ENCODE measurements around the gene DIAPH2. TPM values are rescaled to one million over a fixed set of nuclear protein-coding genes. Genes with fewer than 3 reads are reported as not detected.

Gene DIAPH2
- total and polyA plus RNA-seq, 2 donors (not counting 1 experiment from before 2014, with no cell fraction given) = 16.8 to 18.5 TPM

DNA sequence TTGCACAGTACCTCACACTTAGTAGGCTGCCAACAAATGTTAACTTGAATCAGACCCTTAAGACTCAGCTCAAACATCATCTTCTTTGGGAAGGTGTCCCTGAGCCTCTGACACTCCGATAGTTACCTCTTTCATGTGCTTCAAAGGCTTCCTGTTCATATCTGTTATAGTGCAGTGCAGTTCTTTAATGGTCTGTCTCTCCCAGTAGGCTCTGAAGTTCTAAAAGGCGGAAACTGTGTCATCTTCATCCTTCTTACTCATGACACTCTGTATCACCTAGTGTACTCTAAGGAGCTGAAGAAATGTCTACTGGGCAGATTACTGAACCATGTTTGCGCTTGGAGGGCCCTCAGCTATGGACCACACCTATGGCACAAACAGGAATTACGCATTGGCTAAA, 2.1 kb upstream of the DIAPH2 start:
- Histone ChIP-seq H4K20me1 (ENCODE audit: control insufficient read depth, extremely low read depth, insufficient read depth, low read length) (no peaks in the 10 kb centered on the region), H3K9ac (ENCODE audit: insufficient read depth, low read length) (no peak overlapping the region), H3K36me3 (ENCODE audit: control insufficient read depth, insufficient read depth, low read length) (no peaks in the 10 kb centered on the region), H3K4me2 (ENCODE audit: extremely low read depth, insufficient read depth, low read length) (no peak overlapping the region), H3K4me1 (ENCODE audit: control insufficient read depth, extremely low read depth, insufficient read depth, low read length) (no peaks in the 10 kb centered on the region), H2AFZ (ENCODE audit: low read length) (no peak overlapping the region), H3K27me3 (ENCODE audit: control insufficient read depth, insufficient read depth, low read length) (no peaks in the 10 kb centered on the region), H3K79me2 (ENCODE audit: control insufficient read depth, insufficient read depth, low read length) (peaks cover 12% of the 10 kb centered on the region), H3K4me3 (replicated peaks in 1 of 4; ENCODE audit: control extremely low read depth in 1 of 4, insufficient read depth in 1 of 4, low read depth in 3 of 4, low read length in 4 of 4) (no peak overlapping the region), H3K9me3 (ENCODE audit: control insufficient read depth, insufficient read depth, low read depth, low read length) (no peaks in the 10 kb centered on the region), H3K27ac (ENCODE audit: insufficient read depth, low read length) (no peak overlapping the region)
- TF ChIP-seq EZH2 (IDR thresholded peaks at IDR 0.05; ENCODE audit: low read length, missing control alignments) (no peak), CTCF (conservative IDR thresholded peaks at IDR 0.05 in 1 of 2, IDR thresholded peaks at IDR 0.05 in 1 of 2; ENCODE audit: low read depth in 1 of 2, low read length in 2 of 2) (no peak)
- no peak for DNase-seq (ENCODE audit: low read depth in 2 of 2)

DNA sequence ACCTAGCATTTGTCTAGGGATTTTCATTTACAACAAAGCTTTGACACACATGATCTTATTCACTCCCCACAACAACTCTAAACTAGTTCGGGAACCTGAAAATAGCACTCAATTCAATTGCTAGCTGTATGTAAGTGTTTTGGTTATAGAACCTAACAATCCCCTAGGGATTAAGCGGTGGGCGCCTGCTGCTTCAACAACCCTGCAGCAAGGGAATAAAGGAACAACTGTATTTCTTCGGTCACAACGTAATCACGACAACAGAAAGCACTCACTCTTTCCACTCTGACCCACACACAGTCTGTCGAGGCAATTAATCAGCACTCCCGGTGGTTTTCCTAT, 674 bp upstream of the DIAPH2 start:
- peak overlapping the region; percentile 55 to 81 (median 68) for H3K4me3 ChIP-seq (replicated peaks in 1 of 4; ENCODE audit: control extremely low read depth in 1 of 4, insufficient read depth in 1 of 4, low read depth in 3 of 4, low read length in 4 of 4)
- peak overlapping the region; percentile 37 for H3K9ac ChIP-seq (ENCODE audit: insufficient read depth, low read length)

More for the DNA sequence above, 674 bp upstream of the DIAPH2 start:
- Histone ChIP-seq H2AFZ (ENCODE audit: low read length) (peak overlapping the region; percentile 76), H3K27me3 (ENCODE audit: control insufficient read depth, insufficient read depth, low read length) (no peaks in the 10 kb centered on the region), H3K27ac (ENCODE audit: insufficient read depth, low read length) (peak overlapping the region; percentile 79), H3K79me2 (ENCODE audit: control insufficient read depth, insufficient read depth, low read length) (peaks cover 19% of the 10 kb centered on the region), H3K36me3 (ENCODE audit: control insufficient read depth, insufficient read depth, low read length) (no peaks in the 10 kb centered on the region), H3K4me1 (ENCODE audit: control insufficient read depth, extremely low read depth, insufficient read depth, low read length) (no peaks in the 10 kb centered on the region), H4K20me1 (ENCODE audit: control insufficient read depth, extremely low read depth, insufficient read depth, low read length) (no peaks in the 10 kb centered on the region), H3K9me3 (ENCODE audit: control insufficient read depth, insufficient read depth, low read depth, low read length) (no peaks in the 10 kb centered on the region), H3K4me2 (ENCODE audit: extremely low read depth, insufficient read depth, low read length) (peak overlapping the region; percentile 78)
- TF ChIP-seq CTCF (conservative IDR thresholded peaks at IDR 0.05 in 1 of 2, IDR thresholded peaks at IDR 0.05 in 1 of 2; ENCODE audit: low read depth in 1 of 2, low read length in 2 of 2) = no peak
- TF ChIP-seq EZH2 (IDR thresholded peaks at IDR 0.05; ENCODE audit: low read length, missing control alignments) = no peak
- DNase-seq (ENCODE audit: low read depth in 2 of 2) = no peak

Measured in fibroblast of lung (primary cell).